KMS-11 (cell line): ENCODE measurements around the gene UBTD1.

Source experiments
- H2AFZ ChIP-seq: fragments of 200-600 bp; sonication (generic); 2 replicates; pipeline ENCODE4 v1.6.1; 2016; ENCODE audit warnings: antibody characterized with exemption, mixed run types, low read depth
- H3K27ac ChIP-seq: fragments of 200-600 bp; sonication (generic); 2 replicates; pipeline ENCODE4 v1.6.1; 2016; ENCODE audit warnings: mild to moderate bottlenecking, mixed run types
- H3K27me3 ChIP-seq: fragments of 200-600 bp; sonication (generic); 2 replicates; pipeline ENCODE4 v1.6.1; 2017; ENCODE audit warnings: mild to moderate bottlenecking, low read depth, mixed run types, moderate library complexity; ENCODE audit not compliant: insufficient read depth
- H3K36me3 ChIP-seq: fragments of 200-600 bp; sonication (generic); 2 replicates; pipeline ENCODE4 v1.6.1; 2017; ENCODE audit warnings: mild to moderate bottlenecking, mixed run types; ENCODE audit not compliant: insufficient read depth
- H3K4me1 ChIP-seq: fragments of 200-600 bp; sonication (generic); 2 replicates; pipeline ENCODE4 v1.6.1; 2016; ENCODE audit warnings: mild to moderate bottlenecking, low read depth, mixed run types; ENCODE audit not compliant: poor library complexity, severe bottlenecking
- H3K4me2 ChIP-seq: fragments of 200-600 bp; sonication (generic); 2 replicates; pipeline ENCODE4 v1.7.0; 2016; ENCODE audit warnings: mild to moderate bottlenecking, mixed run types
- H3K4me3 ChIP-seq: fragments of 200-600 bp; sonication (generic); IDR thresholded peaks from 2 replicates; pipeline ENCODE4 v1.6.1; 2017; ENCODE audit warnings: low read depth, low read length, mixed read lengths; ENCODE audit not compliant: insufficient read depth
- H3K79me2 ChIP-seq: fragments of 200-600 bp; sonication (generic); 2 replicates; pipeline ENCODE4 v1.6.1; 2016; ENCODE audit warnings: low read depth, mixed run types; ENCODE audit not compliant: insufficient read depth
- H3K9ac ChIP-seq: fragments of 200-600 bp; sonication (generic); 2 replicates; pipeline ENCODE4 v1.6.1; 2016; ENCODE audit warnings: mild to moderate bottlenecking, mixed run types
- H4K20me1 ChIP-seq: fragments of 200-600 bp; sonication (generic); 2 replicates; pipeline ENCODE4 v1.6.1; 2016; ENCODE audit warnings: mild to moderate bottlenecking, mixed run types; ENCODE audit not compliant: insufficient read depth
- CTCF ChIP-seq: fragments of 200-600 bp; sonication (generic); conservative IDR thresholded peaks from 2 replicates; pipeline ENCODE4 v1.6.1; 2017; ENCODE audit warnings: low read depth, mild to moderate bottlenecking, antibody characterized with exemption, low read length, moderate library complexity, mixed read lengths

The UBTD1 gene

GRCh38 chr10:97510686-97511085, 12.0 kb downstream of the UBTD1 start:
- Histone ChIP-seq H3K4me3 (no peak overlapping the region), H3K27me3 (no peaks in the 10 kb centered on the region), H3K36me3 (no peaks in the 10 kb centered on the region), H3K79me2 (no peaks in the 10 kb centered on the region), H3K4me2 (no peak overlapping the region), H3K27ac (no peak overlapping the region), H2AFZ (no peak overlapping the region), H4K20me1 (no peaks in the 10 kb centered on the region), H3K9ac (no peak overlapping the region), H3K4me1 (no peaks in the 10 kb centered on the region)
- no peak for TF ChIP-seq CTCF

DNA sequence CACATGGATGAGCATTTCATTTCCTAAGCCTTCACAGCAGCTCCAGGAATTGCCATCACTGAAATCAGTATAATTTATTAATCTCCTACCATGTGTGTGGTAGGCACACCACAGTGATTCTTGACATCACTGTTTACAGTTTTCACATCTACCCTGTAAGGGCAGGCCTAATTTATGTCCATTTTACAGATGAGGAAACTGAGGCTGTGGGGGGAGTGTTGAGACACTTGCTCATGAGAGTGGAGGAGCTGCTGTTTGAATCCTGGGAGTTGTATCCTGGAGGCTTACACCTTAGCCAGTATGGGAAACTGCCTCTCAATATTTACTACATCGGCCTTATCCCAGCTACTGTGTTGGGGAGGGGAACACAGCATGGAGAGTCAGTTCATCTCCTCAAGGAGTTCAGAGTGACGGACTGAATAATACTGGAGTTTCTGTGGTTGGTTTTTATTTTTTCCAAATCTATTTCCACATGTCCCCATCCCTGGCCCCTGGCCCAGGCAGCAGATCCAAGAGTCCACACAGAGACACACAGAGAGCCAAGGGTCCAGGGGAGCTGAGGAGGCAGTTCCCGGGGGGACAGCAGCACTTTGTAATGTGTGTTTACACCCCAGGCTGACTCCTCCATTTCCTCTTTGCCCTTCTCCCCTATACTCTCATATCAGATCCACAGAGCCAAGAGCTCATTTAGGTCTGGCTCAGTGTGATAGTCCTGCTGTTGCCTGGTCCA, 13.2 kb downstream of the UBTD1 start:
- H3K79me2 ChIP-seq, result no peaks in the 10 kb centered on the region
- no peak overlapping the region for H3K9ac ChIP-seq
- no peak overlapping the region for H2AFZ ChIP-seq
- no peak overlapping the region for H3K4me2 ChIP-seq
- no peak for TF ChIP-seq CTCF
- no peaks in the 10 kb centered on the region for H3K4me1 ChIP-seq
- H4K20me1 ChIP-seq, result no peaks in the 10 kb centered on the region
- no peak overlapping the region for H3K27ac ChIP-seq
- H3K4me3 ChIP-seq, result no peak overlapping the region
- H3K36me3 ChIP-seq, result no peaks in the 10 kb centered on the region
- H3K27me3 ChIP-seq, result no peaks in the 10 kb centered on the region

DNA sequence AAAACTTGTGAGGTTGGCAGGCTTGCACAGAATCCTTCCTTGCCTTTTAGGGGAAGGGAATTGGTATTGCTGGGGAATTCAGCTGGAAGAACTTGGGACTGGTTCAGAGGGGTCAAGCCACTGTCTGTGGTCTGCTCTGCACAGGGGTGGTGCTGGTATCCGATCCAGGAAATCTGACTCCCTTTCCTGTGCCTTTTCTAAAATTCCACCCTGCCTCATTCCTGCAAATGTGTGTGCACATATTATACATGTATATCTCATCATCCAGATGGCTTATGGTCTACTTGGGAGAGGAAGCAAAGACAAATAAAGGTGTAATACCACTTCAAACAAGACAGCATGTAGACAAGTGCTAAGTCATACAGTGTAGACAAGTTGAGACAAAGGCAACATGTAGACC, 14.3 kb downstream of the UBTD1 start:
- no peaks in the 10 kb centered on the region for H3K36me3 ChIP-seq
- no peak overlapping the region for H3K9ac ChIP-seq
- H3K27me3 ChIP-seq, result no peaks in the 10 kb centered on the region
- H3K4me1 ChIP-seq, result no peaks in the 10 kb centered on the region
- H3K4me2 ChIP-seq, result no peak overlapping the region
- no peaks in the 10 kb centered on the region for H3K79me2 ChIP-seq
- no peaks in the 10 kb centered on the region for H4K20me1 ChIP-seq
- H2AFZ ChIP-seq, result no peak overlapping the region
- no peak overlapping the region for H3K27ac ChIP-seq
- no peak overlapping the region for H3K4me3 ChIP-seq
- no peak for TF ChIP-seq CTCF

GRCh38 chr10:97514344-97514743, 15.6 kb downstream of the UBTD1 start:
- Histone ChIP-seq H3K9ac (no peak overlapping the region), H3K4me3 (no peak overlapping the region), H4K20me1 (no peaks in the 10 kb centered on the region), H3K36me3 (no peaks in the 10 kb centered on the region), H2AFZ (no peak overlapping the region), H3K4me1 (no peaks in the 10 kb centered on the region), H3K4me2 (no peak overlapping the region), H3K27me3 (no peaks in the 10 kb centered on the region), H3K79me2 (no peaks in the 10 kb centered on the region), H3K27ac (no peak overlapping the region)
- TF ChIP-seq CTCF, result no peak
